ENCODE measurements around the gene SLC12A7.

DNA sequence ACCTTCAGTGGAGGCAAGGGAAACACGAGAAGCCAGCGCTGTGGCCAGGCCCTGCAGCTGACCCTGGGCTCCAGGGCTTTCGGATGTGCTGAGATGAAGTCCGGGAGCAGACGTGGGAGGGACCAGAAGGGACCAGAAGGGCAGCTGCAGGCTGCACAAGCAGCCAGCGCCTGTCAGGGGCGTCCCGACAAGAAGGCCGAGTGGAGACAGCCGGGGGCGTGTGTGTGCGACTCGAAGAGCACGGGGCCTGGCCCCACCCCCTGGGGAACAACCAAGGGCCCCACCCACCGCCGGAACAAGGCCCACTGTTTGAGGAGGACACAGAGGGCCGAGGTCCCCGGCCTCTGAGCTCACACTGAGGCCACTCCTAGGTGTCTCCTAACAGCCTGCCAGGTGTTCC is 31.4 kb downstream of the SLC12A7 start:
- TF ChIP-seq, protein P1, sequence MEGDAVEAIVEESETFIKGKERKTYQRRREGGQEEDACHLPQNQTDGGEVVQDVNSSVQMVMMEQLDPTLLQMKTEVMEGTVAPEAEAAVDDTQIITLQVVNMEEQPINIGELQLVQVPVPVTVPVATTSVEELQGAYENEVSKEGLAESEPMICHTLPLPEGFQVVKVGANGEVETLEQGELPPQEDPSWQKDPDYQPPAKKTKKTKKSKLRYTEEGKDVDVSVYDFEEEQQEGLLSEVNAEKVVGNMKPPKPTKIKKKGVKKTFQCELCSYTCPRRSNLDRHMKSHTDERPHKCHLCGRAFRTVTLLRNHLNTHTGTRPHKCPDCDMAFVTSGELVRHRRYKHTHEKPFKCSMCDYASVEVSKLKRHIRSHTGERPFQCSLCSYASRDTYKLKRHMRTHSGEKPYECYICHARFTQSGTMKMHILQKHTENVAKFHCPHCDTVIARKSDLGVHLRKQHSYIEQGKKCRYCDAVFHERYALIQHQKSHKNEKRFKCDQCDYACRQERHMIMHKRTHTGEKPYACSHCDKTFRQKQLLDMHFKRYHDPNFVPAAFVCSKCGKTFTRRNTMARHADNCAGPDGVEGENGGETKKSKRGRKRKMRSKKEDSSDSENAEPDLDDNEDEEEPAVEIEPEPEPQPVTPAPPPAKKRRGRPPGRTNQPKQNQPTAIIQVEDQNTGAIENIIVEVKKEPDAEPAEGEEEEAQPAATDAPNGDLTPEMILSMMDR (IDR thresholded peaks at IDR 0.05; ENCODE audit: insufficient read depth, low read depth, low read length), result no peak
- TF ChIP-seq EZH2 (IDR thresholded peaks at IDR 0.05; ENCODE audit: insufficient read depth, low read length), result no peak

Measured in astrocyte (in vitro differentiated cells and primary cell).